CD4-positive, alpha-beta memory T cell (primary cell): ENCODE measurements around the gene PAX9. TPM values are rescaled to one million over a fixed set of nuclear protein-coding genes. Genes with fewer than 3 reads are reported as not detected.
A peak's percentile ranks its signal among the peaks of the same experiment; 100 is the strongest.

Experiments
- CTCF ChIA-PET: fragments of 350-600 bp; sonication (Branson Sonifier 250); formaldehyde crosslinking; loops from one replicate; lab custom pipeline; 2021; ENCODE audit warnings: inconsistent platforms; ENCODE audit not compliant: partially characterized antibody; lab: Charles Lee
- POLR2A ChIA-PET: fragments of 350-600 bp; sonication (Branson Sonifier 250); formaldehyde crosslinking; loops from one replicate; lab custom pipeline; 2021; ENCODE audit not compliant: partially characterized antibody; lab: Charles Lee
- DNase-seq, 5 donors: peaks; one replicate each; pipeline versions ENCODE4 v3.0.0 to v3.0.0-alpha.2; 2020 to 2022; ENCODE audit warnings: mixed read lengths in 1 of 5
- H3K27ac ChIP-seq: one replicate; pipeline ENCODE4 v1.7.0; 2013; ENCODE audit warnings: low read depth, low read length
- H3K27me3 ChIP-seq: 2 replicates; pipeline ENCODE4 v1.7.0; 2013; ENCODE audit warnings: mild to moderate bottlenecking, low read length, moderate library complexity; ENCODE audit not compliant: insufficient read depth
- H3K36me3 ChIP-seq: 2 replicates; pipeline ENCODE4 v1.7.0; 2013; ENCODE audit warnings: mild to moderate bottlenecking, low read length, moderate library complexity; ENCODE audit not compliant: insufficient read depth
- H3K4me1 ChIP-seq: 2 replicates; pipeline ENCODE4 v1.7.0; 2013; ENCODE audit warnings: mild to moderate bottlenecking, low read length, moderate library complexity; ENCODE audit not compliant: insufficient read depth
- H3K4me3 ChIP-seq, 2 donors: one replicate each; pipeline ENCODE4 v1.7.0; 2013; ENCODE audit warnings: low read length in 2 of 2, mild to moderate bottlenecking in 1 of 2
- H3K9me3 ChIP-seq, 2 donors: one replicate each; pipeline ENCODE4 v1.7.0; 2013; ENCODE audit warnings: low read length in 2 of 2, control low read depth in 1 of 2; ENCODE audit not compliant: control insufficient read depth in 1 of 2
- H3K27ac Mint-ChIP-seq, 7 donors: one replicate each; pipeline ENCODE4 v1.8.0; 2020 to 2021; ENCODE audit warnings: mixed read lengths in 7 of 7, mild to moderate bottlenecking in 6 of 7, inconsistent platforms in 3 of 7, moderate library complexity in 3 of 7
- H3K27me3 Mint-ChIP-seq, 2 donors: one replicate each; pipeline ENCODE4 v1.8.0; 2020 to 2021; ENCODE audit warnings: mixed read lengths in 2 of 2
- H3K36me3 Mint-ChIP-seq, 2 donors: one replicate each; pipeline ENCODE4 v1.8.0; 2020 to 2021; ENCODE audit warnings: mixed read lengths in 2 of 2, inconsistent platforms in 1 of 2, mild to moderate bottlenecking in 1 of 2
- H3K4me1 Mint-ChIP-seq, 4 donors: one replicate each; pipeline ENCODE4 v1.8.0; 2020 to 2021; ENCODE audit warnings: mixed read lengths in 4 of 4, mild to moderate bottlenecking in 1 of 4
- H3K4me3 Mint-ChIP-seq, 8 donors: one replicate each; pipeline ENCODE4 v1.8.0; 2020 to 2021; ENCODE audit warnings: mixed read lengths in 8 of 8, mild to moderate bottlenecking in 7 of 8, moderate library complexity in 6 of 8, inconsistent platforms in 3 of 8
- H3K9me3 Mint-ChIP-seq, 8 donors: one replicate each; pipeline ENCODE4 v1.8.0; 2020 to 2021; ENCODE audit warnings: mixed read lengths in 8 of 8, mild to moderate bottlenecking in 5 of 8, inconsistent platforms in 3 of 8, moderate library complexity in 1 of 8
- intact Hi-C: fragments of 100-400 bp; cut with micrococcal nuclease; formaldehyde crosslinking; loops from one replicate; pipeline ENCODE4 v1.15.1; 2023
- polyA plus RNA-seq, 2 donors: library from polyadenylated mRNA; unstranded; fragments of 300-500 nt; fragmentation: Illumina TruSeq; gene quantifications; one replicate each; pipeline ENCODE4 v1.2.3, GENCODE V29; 2021
- total RNA-seq, 2 experiments: library from RNA; stranded (reverse); gene quantifications; one replicate each; pipeline ENCODE4 v1.2.3, GENCODE V29; 2021

Gene PAX9
- total and polyA plus RNA-seq, 4 experiments from 2014 or later: 0.03 TPM; not detected in 3

DNA sequence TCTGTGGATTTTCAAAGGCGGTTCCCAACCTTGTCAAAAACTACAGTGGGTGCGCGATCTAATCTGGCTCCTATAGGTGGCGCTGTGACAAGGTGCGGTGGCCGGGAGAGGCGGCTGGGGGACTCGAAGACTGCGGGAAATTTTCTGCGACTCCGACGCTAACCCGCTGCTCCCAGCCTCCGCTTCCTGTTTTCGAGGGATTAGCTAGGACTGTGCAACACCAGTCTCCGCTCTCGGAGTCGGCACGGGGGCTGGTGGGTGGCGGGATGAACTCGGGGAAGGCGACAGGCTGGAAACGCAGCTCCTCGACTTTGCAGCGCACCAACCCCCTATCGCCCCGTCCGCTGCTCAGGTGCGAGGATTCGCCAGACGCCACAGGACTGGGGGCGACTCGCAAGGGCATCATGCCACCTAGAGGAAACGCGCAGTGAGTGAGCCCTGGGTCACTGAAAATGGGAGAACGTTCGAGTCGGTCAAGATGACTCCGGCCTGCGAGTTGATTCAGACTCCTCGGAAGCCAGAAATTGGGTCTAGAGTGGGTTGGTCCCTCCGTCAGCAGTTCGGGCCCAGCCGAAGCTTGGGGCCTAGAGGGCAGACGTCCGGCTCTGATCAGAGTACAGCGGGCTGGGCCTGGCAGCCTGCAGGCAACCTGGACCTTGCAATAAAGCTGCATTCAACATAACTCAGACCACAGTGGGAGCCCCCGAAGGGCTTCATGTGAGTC is 5.5 kb upstream of the PAX9 start:
- no peak overlapping the region for H3K27ac ChIP-seq
- peaks cover 19% of the 10 kb centered on the region for H3K4me1 ChIP-seq
- no peaks in the 10 kb centered on the region for H3K9me3 ChIP-seq
- peaks cover 55% of the 10 kb centered on the region for H3K27me3 ChIP-seq
- peak in 1 of 5 donors; percentile 32 for DNase-seq
- Mint-ChIP-seq H3K27me3 (peaks cover 61 to 67% of the 10 kb centered on the region in 2 donors), H3K36me3 (peaks cover 0 to 1% of the 10 kb centered on the region in 2 donors), H3K9me3 (peaks cover 0 to 13% (median 7%) of the 10 kb centered on the region in 8 donors), H3K4me1 (peaks cover 14 to 49% (median 25%) of the 10 kb centered on the region in 4 donors), H3K27ac (no peak overlapping the region), H3K4me3 (peak overlapping the region in 7 of 8 donors; percentile 30 to 74 (median 68))
- no peaks in the 10 kb centered on the region for H3K36me3 ChIP-seq
- CTCF ChIA-PET: no interaction called here
- no peak overlapping the region for H3K4me3 ChIP-seq
- POLR2A ChIA-PET: no interaction called here
- intact Hi-C loops: no loop called here

DNA sequence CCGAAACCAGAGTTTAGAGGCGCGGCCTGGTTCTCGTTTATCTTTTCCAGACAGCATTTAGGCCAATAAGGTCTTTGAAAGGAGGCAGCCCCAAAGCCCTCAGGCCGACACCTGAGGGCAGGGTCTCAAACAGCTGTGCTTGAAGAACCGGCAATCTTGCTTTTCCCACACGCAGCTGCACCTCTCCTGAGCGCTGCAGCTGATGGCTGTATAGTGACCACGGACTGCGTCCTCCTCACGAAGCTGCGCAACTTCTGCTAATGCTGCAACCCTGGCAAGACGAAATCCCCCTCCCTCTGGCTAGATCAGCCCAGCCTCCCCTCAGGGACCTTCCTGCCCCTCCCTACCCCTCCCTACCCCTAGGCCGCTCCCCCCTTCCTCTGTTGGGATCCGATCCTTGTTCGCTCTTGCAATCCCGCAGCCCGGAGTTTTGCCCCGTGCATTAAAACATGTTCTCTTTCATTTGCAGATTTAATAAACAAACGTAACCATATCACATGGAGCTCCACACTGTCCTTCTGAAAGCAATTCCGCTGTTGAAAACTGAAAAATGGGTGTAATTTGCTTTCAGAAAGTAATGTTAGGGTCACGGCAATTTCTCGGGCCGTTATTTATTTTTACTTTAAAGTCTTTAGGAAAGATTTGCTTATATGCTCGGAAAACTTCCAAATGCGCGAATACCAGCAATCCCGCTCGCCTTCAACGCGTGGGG is 4.8 kb upstream of the PAX9 start:
- Histone ChIP-seq H3K4me1 (peaks cover 19% of the 10 kb centered on the region), H3K4me3 (no peak overlapping the region), H3K36me3 (no peaks in the 10 kb centered on the region), H3K27me3 (peaks cover 52% of the 10 kb centered on the region), H3K9me3 (no peaks in the 10 kb centered on the region), H3K27ac (no peak overlapping the region)
- Mint-ChIP-seq H3K4me1 (peaks cover 16 to 55% (median 31%) of the 10 kb centered on the region in 4 donors), H3K9me3 (peaks cover 0 to 14% (median 10%) of the 10 kb centered on the region in 8 donors), H3K27me3 (peaks cover 64 to 71% of the 10 kb centered on the region in 2 donors), H3K27ac (no peak overlapping the region), H3K4me3 (peak overlapping the region; percentile 27 to 72 (median 39)), H3K36me3 (peaks cover 0 to 1% of the 10 kb centered on the region in 2 donors)
- no peak for DNase-seq
- ChIA-PET POLR2A (no interaction called here), CTCF (no interaction called here)
- intact Hi-C loops: no loop called here

DNA sequence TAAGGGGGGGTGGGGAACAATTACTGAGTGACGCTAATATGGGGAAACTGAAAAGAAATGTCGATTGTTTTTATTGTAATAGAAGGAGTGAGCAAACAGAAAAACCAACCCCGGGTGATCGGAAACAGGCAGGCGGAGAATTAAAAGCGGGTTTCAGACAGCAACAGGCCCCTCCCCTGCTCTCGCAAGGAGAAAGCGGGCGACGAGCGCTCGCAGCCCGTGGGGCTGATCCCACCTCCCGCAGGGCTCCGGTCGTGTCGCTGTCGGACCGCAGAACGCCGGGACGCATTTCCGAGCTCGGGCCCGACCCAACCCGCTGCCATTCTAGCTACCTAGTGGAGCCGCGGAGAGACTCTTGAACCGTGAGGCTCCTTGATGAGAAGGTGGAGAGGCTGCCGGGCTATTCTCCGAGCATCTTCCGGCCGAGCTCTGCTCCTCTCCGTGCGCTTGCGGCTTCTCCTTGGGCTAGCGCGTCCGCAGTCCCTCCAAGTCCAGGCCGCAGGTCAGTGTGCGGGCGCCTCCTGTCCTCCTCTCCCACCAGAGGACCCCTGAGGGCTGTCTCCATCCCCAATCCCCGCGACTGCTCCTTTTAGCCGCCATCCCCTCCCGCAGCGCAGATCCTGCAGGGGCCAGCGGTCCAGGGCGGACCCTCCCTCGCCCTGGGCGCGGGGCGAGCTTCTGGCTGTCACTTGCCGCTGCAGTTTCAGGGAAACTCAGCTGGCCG is 4.1 kb upstream of the PAX9 start:
- H3K4me3 ChIP-seq: no peak overlapping the region
- no peak for DNase-seq
- intact Hi-C loops: no loop called here
- ChIA-PET CTCF (no interaction called here), POLR2A (no interaction called here)
- H3K9me3 Mint-ChIP-seq: peaks cover 0 to 14% (median 11%) of the 10 kb centered on the region in 8 donors
- H3K4me3 Mint-ChIP-seq: peak overlapping the region in 6 of 8 donors; percentile 10 to 72 (median 34)
- no peaks in the 10 kb centered on the region for H3K36me3 ChIP-seq
- no peaks in the 10 kb centered on the region for H3K9me3 ChIP-seq
- peaks cover 23% of the 10 kb centered on the region for H3K4me1 ChIP-seq
- H3K27me3 ChIP-seq: peaks cover 48% of the 10 kb centered on the region
- H3K4me1 Mint-ChIP-seq: peaks cover 20 to 62% (median 36%) of the 10 kb centered on the region in 4 donors
- peaks cover 66 to 75% of the 10 kb centered on the region in 2 donors for H3K27me3 Mint-ChIP-seq
- H3K27ac Mint-ChIP-seq: no peak overlapping the region
- H3K36me3 Mint-ChIP-seq: peaks cover 0 to 1% of the 10 kb centered on the region in 2 donors
- H3K27ac ChIP-seq: no peak overlapping the region

DNA sequence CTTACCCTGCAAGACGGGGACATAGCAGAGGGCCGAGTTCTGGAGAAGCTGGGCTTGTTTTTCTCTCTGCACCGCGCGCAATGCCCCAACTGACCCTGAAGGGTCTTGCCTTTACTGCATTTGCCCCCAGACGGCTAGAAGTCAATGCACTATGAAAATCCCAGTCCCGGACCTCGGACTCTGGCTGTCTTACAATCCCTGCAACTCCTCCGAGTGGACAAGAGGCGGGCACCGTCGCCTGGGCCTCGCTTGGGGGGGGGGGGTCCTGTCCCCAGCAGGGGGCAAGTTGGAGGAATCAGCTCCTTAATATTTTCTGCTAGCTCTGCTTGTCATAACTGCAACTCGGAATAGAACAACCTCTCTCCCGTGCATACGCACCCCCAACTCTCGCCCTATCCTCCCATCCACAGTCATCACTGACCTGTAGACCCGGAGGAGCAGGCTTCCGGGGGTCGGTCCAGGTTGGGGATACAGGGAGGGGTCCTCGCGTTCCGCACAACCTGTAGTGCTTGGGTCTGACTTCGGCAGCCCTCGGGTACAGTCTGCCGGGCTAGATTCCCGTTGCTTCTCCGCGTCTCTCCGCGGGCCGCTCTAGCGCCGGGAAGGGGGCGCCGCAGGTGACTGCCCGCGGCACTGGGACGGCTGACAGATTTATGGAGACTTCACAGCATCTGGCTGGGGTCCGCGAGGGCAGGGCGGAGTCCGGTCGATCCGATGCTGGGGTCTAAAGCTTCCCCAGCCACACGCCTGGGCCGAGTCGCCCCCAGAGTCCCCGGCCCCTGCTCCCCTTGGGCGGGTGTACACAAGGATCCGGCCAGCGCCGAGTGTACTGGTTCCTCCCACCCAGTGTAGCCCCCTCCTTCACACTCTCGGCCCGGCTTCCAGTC is 3.3 kb upstream of the PAX9 start:
- H3K27me3 ChIP-seq: peaks cover 48% of the 10 kb centered on the region
- intact Hi-C loops: no loop called here

GRCh38 chr14:36659010-36659821 is 2.4 kb upstream of the PAX9 start:
- Mint-ChIP-seq H3K27ac (peak overlapping the region in 1 of 7 donors; percentile 63), H3K4me3 (peak overlapping the region in 6 of 8 donors; percentile 41 to 73 (median 56)), H3K27me3 (peaks cover 63 to 77% of the 10 kb centered on the region in 2 donors), H3K4me1 (peaks cover 27 to 78% (median 47%) of the 10 kb centered on the region in 4 donors), H3K36me3 (peaks cover 0 to 1% of the 10 kb centered on the region in 2 donors), H3K9me3 (peaks cover 0 to 17% (median 11%) of the 10 kb centered on the region in 8 donors)
- no peak overlapping the region for H3K27ac ChIP-seq
- no peak for DNase-seq
- no peaks in the 10 kb centered on the region for H3K9me3 ChIP-seq
- CTCF ChIA-PET: no interaction called here
- peaks cover 48% of the 10 kb centered on the region for H3K27me3 ChIP-seq
- H3K36me3 ChIP-seq: no peaks in the 10 kb centered on the region
- peaks cover 36% of the 10 kb centered on the region for H3K4me1 ChIP-seq
- POLR2A ChIA-PET: no interaction called here
- H3K4me3 ChIP-seq: no peak overlapping the region
- intact Hi-C loops: no loop called here

More for the DNA sequence above, 3.3 kb upstream of the PAX9 start:
- peak overlapping the region in 4 of 8 donors; percentile 44 to 63 (median 48) for H3K4me3 Mint-ChIP-seq
- Histone ChIP-seq H3K9me3 (no peaks in the 10 kb centered on the region), H3K4me3 (no peak overlapping the region), H3K27ac (no peak overlapping the region), H3K36me3 (no peaks in the 10 kb centered on the region), H3K4me1 (peaks cover 28% of the 10 kb centered on the region)
- H3K27me3 Mint-ChIP-seq: peaks cover 61 to 74% of the 10 kb centered on the region in 2 donors
- ChIA-PET CTCF (no interaction called here), POLR2A (no interaction called here)
- peaks cover 0 to 1% of the 10 kb centered on the region in 2 donors for H3K36me3 Mint-ChIP-seq
- no peak for DNase-seq
- H3K9me3 Mint-ChIP-seq: peaks cover 0 to 14% (median 11%) of the 10 kb centered on the region in 8 donors
- no peak overlapping the region for H3K27ac Mint-ChIP-seq
- H3K4me1 Mint-ChIP-seq: peaks cover 21 to 70% (median 40%) of the 10 kb centered on the region in 4 donors
